GM11168 (cell line): ENCODE measurements around the gene CEP131.

Experiments
- in situ Hi-C: fragments of 300-500 bp; cut with MboI; formaldehyde crosslinking; loops from one replicate; pipeline ENCODE4 v1.12.0; 2022; ENCODE audit warnings: low sequenced_read_pairs; ENCODE audit not compliant: unreplicated experiment

CEP131 gene

DNA sequence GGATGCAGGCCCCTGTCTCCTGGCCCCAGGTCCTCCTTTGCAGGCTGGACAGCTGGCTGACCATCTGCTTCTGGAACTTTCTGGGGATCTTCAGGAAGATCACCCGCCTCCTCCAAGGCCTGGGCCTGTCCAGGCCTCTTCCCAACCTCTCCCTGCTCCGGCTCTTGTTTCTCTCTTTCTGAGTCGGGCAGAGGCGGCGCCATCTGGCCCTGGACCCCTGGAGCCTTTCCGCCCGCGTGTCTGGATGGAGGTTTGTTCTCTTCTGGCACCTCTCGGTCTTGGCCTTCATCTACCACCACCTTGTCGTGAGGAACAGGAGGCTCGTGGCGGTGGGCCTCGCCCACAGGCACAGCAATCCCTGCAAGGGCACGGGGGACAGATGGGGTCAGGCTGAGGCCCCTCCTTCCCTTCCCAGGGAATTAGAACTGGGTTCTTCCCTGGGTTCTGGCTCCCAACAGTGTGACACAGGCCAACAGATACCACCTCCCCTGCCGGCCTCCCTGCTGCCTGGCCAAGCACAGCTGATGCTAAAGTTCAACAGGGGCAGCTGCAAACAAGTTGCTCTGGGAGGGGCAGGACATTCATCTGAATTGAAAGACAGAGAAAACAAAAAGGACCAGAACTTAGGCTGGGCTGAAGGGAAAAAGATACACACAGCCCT is 29.7 kb upstream of the CEP131 start:
- in situ Hi-C loops, result no loop called here

DNA sequence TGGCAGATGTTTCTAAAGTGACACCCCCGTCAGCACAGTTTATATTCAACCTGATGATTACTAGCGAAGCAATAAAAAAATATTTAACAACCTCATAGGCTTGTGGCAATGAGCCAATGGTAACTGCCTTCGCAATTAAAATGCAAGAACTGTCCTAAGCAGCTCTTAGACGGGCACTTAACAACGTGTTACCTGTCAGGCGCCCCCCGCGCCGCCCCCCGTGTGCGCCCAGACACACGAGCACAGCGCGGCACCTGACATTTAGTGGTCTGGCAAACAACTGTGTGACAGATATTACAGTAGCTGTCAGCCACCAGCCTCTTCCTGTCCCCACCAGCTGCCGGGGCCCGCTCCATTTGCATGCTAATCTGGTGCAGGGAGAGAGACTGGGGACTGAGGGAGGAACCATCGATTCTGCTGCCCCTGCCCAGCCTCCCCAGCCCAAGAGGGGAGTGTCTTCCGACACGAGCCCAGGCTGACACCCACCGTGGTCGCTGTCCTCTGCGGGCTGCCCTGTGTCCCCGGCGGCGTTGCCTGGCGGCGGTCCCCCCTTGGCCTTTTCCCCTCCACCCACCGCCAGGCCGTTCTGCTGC is 29.0 kb upstream of the CEP131 start:
- in situ Hi-C loops, result no loop called here

DNA sequence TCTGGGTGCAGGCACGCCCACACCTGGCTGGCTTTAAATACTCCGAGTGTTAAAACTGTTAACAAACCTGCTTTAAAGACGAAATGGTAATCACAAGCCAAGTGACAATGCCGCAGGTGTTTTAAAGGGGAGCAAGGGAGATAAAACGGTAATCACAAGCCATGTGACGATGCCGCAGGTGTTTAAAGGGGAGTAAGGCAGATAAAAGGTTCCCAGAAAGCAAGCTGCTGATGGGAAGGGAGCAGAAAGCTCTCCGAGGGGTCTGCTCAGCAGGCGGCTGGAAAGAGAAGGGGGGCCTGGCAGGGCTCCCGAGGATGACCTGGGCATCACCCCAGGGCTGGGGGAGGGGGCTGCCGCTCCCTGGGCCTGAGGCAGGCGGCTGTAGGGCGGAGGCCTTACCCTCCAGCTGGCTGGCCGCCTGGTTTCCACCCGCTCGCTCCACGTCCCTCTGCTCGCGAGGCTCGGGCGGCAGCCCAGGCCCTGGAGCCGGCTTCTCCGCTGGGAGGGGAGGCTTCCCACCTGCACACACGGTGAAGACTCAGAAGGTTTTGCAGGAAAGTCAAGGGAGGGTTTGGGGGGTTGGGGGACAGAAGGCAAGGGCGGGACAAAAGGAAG is 28.4 kb upstream of the CEP131 start:
- in situ Hi-C loops, result no loop called here

DNA sequence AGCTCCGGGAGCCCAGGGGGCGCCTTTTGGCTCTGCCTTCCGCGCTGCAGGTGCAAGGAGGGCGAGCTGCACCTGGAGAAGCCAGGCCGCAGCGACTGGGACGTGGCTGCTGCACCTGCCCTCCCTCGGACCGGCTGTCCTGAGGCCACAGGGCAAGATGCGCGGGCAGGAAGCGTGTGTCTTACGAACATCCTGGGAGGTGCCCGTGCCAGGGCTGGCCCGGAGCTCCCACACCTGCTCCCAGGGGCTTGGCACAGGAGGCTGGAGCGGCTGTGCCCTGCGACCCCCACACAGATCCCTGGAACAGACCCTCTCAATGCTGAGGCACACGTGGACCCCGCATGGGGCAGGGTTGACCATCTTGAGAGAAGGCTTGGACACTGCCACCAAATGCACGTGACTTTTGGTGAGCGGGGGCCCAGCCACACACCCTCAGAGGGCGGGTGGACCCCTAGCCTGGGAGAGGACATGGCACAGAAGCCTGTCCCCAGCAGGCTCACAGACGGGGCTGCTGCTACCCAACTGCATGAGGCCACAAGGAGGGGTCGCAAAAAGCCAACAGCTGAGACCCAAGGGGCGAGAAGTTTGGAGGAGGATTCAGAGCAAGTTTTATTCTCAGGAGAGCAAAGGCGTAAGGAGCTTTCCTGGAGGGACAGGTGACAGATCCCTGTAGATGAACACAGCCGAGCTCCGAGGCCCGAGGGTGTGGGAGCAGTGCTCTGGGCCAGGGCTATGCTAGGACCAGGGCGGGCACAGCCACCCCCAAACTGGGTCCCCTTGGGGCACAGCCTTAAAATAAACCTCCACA is 27.7 kb upstream of the CEP131 start:
- in situ Hi-C loops, result no loop called here

DNA sequence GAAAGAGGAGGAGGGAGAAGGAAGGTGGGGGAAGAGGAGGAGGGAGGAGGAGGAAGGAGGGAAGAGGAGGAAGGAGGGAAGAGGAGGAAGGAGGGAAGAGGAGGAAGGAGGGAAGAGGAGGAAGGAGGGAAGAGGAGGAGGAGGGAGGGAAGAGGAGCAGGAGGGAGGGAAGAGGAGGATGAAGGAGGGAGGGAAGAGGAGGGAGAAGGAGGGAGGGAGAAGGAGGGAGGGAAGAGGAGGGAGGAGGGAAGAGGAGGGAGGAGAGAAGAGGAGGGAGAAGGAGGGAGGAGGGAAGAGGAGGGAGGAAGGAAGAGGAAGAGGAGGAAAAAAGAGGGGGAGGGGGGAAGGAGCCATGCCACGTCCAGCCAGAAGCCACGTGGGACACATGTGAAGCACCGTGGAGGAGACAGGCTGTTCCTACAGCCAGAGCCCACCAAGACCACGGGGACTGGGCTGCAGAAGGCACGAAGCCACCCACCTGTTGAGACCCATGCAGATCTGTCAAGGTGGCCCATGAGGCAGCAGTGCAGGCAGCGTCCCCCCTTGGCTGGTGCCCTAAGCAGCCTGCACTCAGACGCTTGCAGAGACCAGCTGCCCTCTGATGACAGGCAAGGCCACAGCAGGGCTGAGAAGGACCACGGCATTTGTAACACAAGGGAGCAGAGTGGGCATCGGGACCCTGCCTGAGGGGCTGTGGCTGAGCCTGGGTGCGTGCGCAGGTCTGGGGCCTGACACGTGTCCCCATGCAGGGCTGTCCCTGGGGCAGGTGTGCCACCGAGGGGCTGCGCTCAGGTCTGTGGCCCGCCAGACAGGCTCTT is 26.7 kb upstream of the CEP131 start:
- in situ Hi-C loops, result no loop called here

DNA sequence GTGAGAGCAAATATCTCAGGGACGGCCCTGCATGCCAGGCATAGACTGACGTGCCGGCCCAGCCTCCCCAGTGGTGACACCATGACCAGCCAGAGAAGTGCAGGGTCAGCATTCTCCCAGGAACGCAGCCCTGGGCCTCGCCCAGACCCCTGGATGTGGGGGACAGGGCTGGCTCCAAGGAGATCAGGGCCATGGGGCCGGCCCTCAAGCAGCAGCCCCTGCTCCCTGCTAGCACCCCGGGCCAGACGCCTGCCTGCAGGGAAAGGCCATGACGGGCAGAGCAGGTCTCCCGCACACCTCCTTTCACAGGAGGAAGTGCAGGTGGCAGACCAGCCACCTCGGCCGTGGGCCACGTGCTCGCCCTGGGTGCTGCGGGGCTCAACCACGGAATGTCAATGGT is 25.9 kb upstream of the CEP131 start:
- in situ Hi-C loops, result no loop called here

DNA sequence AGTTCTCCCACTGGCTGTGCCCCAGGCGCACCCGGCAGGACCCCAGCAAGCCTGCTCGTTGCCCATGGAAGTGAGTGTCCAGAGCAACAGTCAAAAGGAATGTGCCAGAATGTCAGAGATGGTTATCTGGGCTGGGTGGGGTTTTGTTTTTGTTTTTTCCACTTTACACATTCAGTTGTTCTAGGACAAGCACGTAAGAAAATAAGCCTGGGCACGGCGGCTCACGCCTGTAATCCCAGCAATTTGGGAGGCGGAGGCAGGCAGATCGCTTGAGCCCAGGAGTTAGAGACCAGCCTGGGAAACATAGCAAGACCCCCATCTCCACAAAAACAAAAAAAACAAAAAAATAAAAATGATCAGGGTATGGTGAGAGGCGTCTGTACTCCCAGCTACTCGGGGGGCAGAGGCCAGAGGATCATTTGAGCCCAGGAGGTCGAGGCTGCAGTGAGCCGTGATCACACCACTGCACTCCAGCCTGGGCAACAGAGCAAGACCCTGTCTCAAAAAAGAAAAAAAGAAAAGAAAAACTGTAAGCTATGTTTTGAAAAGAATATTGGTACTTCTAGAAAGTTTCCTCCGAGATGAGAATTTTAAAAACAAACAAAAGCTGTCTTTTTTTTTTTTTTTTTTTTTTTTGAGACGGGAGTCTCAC is 24.7 kb upstream of the CEP131 start:
- in situ Hi-C loops, result no loop called here

DNA sequence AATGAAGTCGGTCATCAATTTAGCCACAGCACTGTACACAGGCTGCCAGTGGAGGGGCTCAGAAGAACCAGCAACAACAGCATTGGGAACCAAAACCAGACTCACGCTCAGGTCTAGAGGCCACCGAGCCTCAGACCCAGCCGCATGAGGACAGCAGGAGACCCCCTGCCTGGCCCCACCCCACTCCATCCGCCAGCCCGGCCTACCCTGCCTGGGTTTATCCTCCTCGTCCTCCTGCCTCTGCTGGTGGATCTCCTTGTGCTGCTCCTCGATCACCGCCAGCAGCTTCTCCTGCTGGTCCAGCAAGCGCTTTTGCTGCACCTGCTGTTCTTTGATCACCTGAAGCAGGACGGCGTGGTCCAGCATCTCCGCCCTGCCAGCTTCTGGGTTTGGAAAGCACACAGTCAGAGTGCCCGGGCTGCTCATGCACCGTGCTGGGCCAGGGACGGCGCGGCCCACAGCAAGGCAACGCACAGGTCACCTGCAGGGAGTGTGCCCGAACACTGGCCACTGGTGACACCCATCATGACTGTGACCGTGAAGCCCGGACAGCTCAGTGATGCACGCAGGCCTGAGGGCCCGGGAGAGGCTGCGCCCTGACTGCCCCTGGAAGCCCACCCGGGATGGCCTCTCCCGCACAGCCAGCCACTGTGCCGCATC is 24.0 kb upstream of the CEP131 start:
- in situ Hi-C loops, result no loop called here

DNA sequence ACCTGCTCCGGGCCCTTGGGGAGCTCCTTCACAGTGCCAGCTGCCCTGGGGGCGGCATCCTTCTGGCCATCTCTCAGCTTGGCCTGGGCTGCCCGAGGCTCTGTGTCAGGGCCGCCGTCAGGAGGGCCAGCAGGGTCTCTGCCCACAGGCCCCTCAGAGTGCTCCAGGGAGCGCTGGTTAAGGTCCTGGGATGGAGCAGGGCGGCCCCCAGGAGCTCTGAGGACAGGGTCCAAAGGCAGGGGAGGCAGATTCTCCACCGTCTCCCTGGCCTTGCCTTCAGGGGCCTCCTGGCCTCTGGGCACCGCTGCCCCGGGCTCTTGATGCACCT is 23.5 kb upstream of the CEP131 start:
- in situ Hi-C loops, result no loop called here

DNA sequence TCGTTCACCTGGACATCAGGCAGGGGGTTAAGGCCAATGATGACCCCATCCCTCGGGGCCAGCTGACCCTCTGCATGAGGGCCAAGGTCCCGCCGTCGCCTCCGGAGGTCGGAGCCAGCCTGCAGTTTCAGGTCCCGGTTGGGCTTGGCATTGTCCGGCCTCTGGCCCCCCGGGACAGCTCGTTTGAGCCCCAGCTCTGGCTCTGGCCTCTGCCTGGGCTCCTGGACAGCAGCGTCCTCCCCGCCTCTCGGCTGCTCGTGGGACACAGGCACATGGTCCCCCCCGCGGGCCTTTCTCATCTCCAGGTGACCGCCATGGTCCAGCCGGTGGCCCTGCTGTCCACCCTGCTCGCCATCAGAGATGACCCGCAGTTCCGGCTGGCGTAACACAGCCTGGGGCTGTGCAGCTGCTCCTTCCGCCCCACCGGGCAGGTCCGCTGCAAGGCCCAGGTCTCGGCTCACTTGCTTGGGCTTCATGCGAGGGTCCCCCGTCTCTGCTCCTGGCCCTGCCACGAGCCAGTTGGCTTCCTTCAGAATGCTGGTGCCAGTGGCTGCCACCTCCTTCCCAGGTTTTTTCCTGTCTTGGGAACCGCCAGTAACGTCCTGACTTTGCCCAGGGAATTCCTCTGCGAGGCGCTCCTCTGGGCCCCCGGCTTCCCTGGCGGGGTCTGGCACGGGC is 23.0 kb upstream of the CEP131 start:
- in situ Hi-C loops, result no loop called here

DNA sequence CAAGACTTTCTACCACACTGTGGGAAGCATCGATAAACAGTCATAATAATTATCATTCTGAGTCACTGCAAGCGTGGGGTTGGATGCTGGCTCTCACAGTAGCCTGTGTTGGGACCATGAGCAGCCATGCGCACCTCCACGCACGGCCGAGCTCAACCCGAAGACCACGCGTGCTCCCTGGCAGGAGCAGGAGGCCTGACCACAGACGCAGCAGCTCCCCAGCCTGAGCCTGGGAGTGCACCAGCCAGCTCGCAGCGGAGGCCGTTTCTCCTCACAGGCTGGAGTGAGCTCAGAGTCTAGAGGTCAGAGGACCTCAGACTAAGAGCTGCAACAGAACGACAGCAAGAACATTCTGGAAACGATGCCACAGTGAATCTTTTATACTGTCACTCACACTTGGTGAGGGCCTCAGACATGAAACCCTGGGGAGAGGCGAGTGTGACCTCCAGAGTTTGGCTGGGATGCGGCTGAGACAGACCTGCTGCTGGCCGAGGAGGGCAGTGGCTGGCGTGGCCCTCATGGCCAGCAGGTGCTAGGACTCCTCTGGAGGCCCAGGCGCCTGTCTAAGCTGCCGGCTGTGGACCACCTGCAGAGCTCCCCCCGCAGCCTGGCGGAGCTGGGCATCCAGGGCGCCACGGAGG is 22.4 kb upstream of the CEP131 start:
- in situ Hi-C loops, result no loop called here

DNA sequence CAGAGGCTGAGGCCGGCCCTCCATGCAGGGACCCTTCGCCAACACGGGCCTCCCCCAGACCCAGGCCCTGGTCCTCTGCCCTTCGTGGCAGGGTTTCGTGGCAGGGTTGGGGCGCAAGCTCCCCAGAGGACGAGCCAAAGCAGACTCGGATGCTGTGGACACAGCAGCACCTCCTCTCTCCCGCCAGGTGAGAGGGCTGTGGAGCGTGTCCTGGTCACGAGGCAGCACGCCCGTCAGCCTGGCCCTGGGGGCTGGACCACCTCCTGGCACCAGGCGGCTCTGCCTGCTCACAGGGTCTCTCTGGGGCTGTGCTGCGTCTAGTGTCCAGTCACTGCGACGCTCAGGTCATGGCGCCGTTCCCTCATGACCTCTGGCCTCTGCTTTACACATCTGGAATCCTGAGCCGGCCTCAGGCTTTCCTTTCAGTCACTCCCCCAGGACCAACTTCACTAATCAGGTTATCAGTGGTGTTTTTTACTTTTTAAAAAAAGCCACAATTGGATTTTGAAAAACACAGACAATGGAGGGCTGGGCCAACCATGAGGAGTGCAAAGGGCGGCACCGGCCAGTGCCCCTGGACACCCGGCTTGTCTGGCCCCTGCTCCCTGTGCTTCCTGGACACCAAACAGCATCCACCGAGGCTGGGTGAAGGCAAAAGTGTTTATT is 21.7 kb upstream of the CEP131 start:
- in situ Hi-C loops, result no loop called here

DNA sequence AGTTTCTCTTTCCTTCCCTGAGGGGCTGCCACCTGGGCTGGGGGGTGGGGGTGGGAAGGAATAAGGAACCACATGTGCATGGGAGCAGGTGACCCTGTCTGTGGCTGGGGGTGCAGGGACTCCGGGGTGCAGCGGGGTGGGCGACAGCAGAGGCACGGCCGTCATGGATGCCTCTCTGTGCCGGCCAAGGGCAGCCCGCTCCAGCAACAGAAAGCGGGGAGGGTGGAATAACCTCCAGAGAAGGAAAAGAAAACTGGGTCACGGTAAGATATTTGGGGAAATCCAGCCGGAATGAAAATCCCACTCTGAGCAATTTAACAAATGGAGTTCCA is 20.5 kb upstream of the CEP131 start:
- in situ Hi-C loops, result no loop called here

DNA sequence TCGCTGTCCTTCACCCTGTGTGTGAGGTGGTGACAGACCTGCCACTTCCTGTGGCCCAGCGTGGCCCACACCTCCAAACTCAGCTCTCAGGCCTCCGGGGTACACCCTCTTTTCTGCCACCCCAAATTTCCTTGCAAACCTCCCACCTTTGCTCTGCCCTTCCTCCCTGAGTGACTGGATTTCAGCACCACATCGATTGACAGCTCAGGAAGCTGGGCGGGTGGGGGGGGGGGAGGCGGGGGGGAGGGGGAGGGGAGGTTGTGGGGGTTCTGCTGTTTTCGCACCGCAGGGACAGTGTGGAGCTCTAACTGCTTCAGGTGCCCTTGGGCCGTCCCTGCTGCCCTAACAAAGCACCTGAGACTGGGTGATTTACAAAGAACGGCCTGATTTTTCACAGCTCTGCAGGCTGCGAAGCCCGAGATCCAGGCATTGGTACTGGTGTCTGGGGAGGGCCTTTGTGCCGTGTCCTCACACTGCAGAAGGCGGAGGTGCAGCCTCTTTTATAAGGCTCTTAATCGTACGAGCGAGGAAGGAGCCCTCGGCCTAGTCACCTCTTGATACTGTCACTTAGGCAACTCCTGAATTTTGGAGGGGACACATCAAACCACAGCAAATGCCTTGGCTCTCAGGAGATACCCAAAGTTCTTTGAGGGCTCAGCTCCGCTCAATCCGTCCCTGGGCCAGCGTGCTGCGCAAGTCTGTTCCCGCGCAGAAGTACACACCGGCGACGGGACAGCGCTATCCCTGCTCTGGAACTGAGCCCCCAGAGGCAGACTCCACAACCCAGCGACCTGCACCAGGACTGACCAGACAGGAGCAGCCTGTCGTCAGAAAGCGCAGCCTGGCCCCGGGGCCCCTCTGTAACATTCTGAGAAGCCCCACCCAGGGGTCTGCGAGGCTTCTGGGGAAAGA is 19.9 kb upstream of the CEP131 start:
- in situ Hi-C loops, result no loop called here

DNA sequence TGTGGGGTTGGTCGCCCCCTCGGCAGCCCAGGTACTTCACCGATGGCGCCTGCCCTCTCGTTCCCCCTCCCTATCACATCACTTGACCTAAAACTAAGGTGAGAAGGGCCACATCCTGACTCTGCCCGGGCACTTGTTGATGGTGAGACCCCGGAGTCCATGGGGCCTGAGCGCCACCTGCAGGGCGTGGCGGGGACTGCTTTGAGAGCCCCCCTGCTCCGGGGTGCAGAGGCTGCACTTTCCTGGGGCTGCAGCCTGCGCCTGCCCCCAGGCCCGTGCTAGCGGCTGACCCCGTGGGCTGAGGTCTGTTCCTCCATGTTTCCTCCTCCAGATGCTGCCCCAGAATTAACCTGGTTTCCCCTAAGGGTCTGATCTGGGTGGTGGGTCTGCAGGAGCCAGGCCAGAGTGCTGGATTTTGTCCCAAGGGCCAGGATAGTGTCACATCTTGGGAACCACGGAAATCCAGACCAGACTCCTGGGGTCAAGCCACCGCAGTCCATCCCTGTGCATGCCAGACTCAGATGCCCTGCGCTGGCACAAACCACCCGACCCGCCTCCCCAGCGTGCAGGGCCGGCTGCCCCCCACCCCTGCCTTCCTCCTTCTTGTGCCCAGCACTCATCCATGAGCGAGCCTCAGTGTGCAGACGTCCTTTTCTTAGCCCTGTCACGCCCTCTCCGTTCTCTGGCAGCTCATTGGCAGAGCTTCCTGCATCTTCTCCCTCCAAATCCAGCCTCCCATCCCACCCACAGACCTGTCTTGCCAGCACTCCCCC is 19.1 kb upstream of the CEP131 start:
- in situ Hi-C loops, result no loop called here

DNA sequence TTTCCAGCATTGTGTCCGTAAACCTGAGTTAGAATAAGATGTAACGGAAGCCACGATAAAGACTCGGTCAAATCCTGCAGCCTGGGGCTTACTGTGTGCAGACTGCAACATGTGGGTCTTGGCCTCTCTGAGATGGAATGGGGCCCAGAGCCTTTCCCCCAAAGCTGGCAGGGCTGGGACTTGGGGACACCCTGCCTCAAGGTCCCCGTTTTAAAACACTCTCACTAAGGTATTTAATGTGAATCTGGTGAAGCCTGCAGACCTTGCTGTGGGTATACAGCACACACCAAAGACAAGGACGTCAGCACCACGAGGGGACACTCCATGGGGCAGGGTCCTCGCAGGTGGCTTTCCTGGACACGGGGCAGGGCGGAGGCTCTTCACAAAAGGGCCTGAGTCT is 18.4 kb upstream of the CEP131 start:
- in situ Hi-C loops, result no loop called here
